ENCODE data around the gene TBC1D16. TPM values are rescaled to one million over a fixed set of nuclear protein-coding genes. Genes with fewer than 3 reads are reported as not detected.

The TBC1D16 gene
- total RNA-seq, 1 experiment from 2014 or later: 55.4 TPM

DNA sequence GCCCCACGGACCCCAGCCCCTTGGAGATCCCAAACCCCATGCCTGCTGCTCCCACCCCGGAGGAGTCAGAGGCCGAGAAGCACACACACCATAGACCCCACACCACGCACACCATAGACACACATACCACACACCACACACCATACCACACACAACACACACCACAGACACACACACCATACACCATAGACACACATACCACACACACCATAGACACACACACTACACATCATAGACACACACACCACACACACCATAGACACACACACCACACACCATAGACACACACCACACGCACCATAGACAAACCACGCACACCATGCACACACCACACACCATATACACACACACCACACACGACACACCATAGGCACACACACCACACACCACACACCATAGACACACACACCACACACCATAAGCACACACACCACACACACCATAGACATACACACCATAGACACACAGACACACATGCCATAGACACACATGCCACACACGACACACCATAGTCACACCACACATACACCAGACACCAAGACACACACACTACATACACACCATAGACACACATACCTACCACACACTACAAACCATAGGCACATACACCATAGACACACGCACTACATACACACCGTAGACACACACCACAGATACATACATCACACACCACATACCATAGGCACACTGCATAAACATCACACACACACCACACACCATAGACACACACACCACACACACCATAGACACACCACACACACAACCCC lies 11.3 kb downstream of the TBC1D16 start:
- ChIA-PET CTCF (no interaction called here), POLR2A (no interaction called here)
- H3K4me1 ChIP-seq: peaks cover 4% of the 10 kb centered on the region; the same call in 1 of the 2 replicates
- H3K9me3 ChIP-seq: no peaks in the 10 kb centered on the region
- BruUV-seq (replicated peaks): no TSS peak
- TF ChIP-seq, protein P1, sequence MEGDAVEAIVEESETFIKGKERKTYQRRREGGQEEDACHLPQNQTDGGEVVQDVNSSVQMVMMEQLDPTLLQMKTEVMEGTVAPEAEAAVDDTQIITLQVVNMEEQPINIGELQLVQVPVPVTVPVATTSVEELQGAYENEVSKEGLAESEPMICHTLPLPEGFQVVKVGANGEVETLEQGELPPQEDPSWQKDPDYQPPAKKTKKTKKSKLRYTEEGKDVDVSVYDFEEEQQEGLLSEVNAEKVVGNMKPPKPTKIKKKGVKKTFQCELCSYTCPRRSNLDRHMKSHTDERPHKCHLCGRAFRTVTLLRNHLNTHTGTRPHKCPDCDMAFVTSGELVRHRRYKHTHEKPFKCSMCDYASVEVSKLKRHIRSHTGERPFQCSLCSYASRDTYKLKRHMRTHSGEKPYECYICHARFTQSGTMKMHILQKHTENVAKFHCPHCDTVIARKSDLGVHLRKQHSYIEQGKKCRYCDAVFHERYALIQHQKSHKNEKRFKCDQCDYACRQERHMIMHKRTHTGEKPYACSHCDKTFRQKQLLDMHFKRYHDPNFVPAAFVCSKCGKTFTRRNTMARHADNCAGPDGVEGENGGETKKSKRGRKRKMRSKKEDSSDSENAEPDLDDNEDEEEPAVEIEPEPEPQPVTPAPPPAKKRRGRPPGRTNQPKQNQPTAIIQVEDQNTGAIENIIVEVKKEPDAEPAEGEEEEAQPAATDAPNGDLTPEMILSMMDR (IDR thresholded peaks at IDR 0.05; ENCODE audit: insufficient read depth in 1 of 2, low read depth in 1 of 2, low read length in 1 of 2, severe bottlenecking in 1 of 2, unreplicated experiment in 1 of 2): no peak
- H3K36me3 ChIP-seq (ENCODE audit: control insufficient read depth, insufficient read depth, low read length): no peaks in the 10 kb centered on the region
- H3K27ac Mint-ChIP-seq (ENCODE audit: unreplicated experiment): no peak overlapping the region
- H3K27me3 ChIP-seq (replicated peaks; ENCODE audit: control insufficient read depth, insufficient read depth, low read length): no peaks in the 10 kb centered on the region
- no peaks in the 10 kb centered on the region for H3K36me3 Mint-ChIP-seq (ENCODE audit: insufficient read depth, unreplicated experiment)
- intact Hi-C loops (cut with micrococcal nuclease; ENCODE audit: unreplicated experiment): no loop called here
- H3K4me3 Mint-ChIP-seq (ENCODE audit: unreplicated experiment): no peak overlapping the region
- peaks cover 3% of the 10 kb centered on the region for H3K4me1 Mint-ChIP-seq (ENCODE audit: low read depth, unreplicated experiment)
- no peaks in the 10 kb centered on the region for H3K27me3 Mint-ChIP-seq (ENCODE audit: insufficient read depth, unreplicated experiment)
- no peak overlapping the region for H3K4me3 ChIP-seq (ENCODE audit: low read depth, low read length)
- no peak for DNase-seq
- no peaks in the 10 kb centered on the region for H3K9me3 Mint-ChIP-seq (ENCODE audit: unreplicated experiment)

DNA sequence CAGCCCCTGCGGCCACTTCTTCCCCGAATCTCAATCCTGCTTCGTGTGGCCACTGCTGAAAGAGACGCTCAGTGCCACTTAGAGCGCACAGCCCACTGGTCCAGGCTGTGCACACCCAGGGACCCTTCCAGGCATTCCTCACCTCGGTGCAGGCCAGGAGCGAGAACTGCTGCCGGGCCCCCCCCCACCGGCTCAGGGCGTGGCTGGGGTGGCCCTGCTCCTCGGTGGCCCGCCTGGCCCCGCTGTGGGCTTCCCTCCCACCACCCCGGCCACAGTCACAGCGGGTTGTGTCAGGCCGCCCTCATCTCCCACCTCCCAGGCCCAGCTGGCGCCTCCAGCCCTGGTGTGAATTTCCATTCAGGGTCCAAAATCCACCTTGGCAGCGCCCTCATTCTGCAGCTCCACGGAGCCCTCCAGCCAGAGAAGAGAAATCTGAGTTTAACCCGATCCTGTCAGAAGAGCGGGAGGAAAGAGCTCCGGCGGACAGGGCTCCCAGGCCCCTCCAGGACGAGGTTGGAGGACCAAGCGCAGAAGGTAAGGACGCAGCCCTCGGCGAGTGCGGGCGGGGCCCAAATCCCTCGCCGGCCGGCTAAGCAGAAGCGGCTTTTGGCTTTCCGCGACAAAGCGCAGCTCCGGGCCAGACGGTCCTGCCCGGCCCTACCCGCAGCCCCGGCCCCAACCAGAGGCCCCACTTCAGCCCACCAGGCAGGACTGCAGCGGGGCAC lies 12.0 kb downstream of the TBC1D16 start:
- Histone ChIP-seq H3K4me3 (ENCODE audit: low read depth, low read length) (no peak overlapping the region), H3K27me3 (replicated peaks; ENCODE audit: control insufficient read depth, insufficient read depth, low read length) (no peaks in the 10 kb centered on the region), H3K9me3 (no peaks in the 10 kb centered on the region), H3K4me1 (peaks cover 10% of the 10 kb centered on the region; the same call in 1 of the 2 replicates), H3K36me3 (ENCODE audit: control insufficient read depth, insufficient read depth, low read length) (no peaks in the 10 kb centered on the region)
- BruUV-seq (replicated peaks): no TSS peak
- TF ChIP-seq, protein P1 (IDR thresholded peaks at IDR 0.05; ENCODE audit: insufficient read depth in 1 of 2, low read depth in 1 of 2, low read length in 1 of 2, severe bottlenecking in 1 of 2, unreplicated experiment in 1 of 2): no peak
- no peaks in the 10 kb centered on the region for H3K9me3 Mint-ChIP-seq (ENCODE audit: unreplicated experiment)
- H3K4me3 Mint-ChIP-seq (ENCODE audit: unreplicated experiment): no peak overlapping the region
- DNase-seq: no peak
- ChIA-PET POLR2A (no interaction called here), CTCF (no interaction called here)
- H3K27ac Mint-ChIP-seq (ENCODE audit: unreplicated experiment): no peak overlapping the region
- intact Hi-C loops (cut with micrococcal nuclease; ENCODE audit: unreplicated experiment): no loop called here
- no peaks in the 10 kb centered on the region for H3K27me3 Mint-ChIP-seq (ENCODE audit: insufficient read depth, unreplicated experiment)
- H3K4me1 Mint-ChIP-seq (ENCODE audit: low read depth, unreplicated experiment): peaks cover 8% of the 10 kb centered on the region
- H3K36me3 Mint-ChIP-seq (ENCODE audit: insufficient read depth, unreplicated experiment): no peaks in the 10 kb centered on the region

DNA sequence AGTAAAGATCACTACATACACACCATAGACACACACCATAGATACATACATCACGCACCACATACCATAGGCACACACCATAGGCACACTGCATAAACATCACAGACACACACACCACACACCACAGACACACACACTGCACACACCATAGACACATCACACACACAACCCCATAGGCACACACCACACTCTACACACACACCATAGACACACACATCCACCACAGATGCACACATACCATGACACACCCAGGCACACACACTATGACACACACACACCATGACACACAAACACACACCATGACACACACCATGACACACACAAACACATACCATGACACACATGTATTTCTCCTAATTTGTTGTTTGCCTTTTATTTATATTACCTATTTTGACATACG lies 14.1 kb downstream of the TBC1D16 start:
- no peaks in the 10 kb centered on the region for H3K9me3 Mint-ChIP-seq (ENCODE audit: unreplicated experiment)
- TF ChIP-seq, protein P1 (IDR thresholded peaks at IDR 0.05; ENCODE audit: insufficient read depth in 1 of 2, low read depth in 1 of 2, low read length in 1 of 2, severe bottlenecking in 1 of 2, unreplicated experiment in 1 of 2): no peak
- ChIA-PET CTCF (no interaction called here), POLR2A (no interaction called here)
- H3K4me3 Mint-ChIP-seq (ENCODE audit: unreplicated experiment): no peak overlapping the region
- Histone ChIP-seq H3K9me3 (no peaks in the 10 kb centered on the region), H3K36me3 (ENCODE audit: control insufficient read depth, insufficient read depth, low read length) (no peaks in the 10 kb centered on the region), H3K27me3 (replicated peaks; ENCODE audit: control insufficient read depth, insufficient read depth, low read length) (no peaks in the 10 kb centered on the region), H3K4me1 (peaks cover 10% of the 10 kb centered on the region; the same call in 1 of the 2 replicates), H3K4me3 (ENCODE audit: low read depth, low read length) (no peak overlapping the region)
- no peaks in the 10 kb centered on the region for H3K36me3 Mint-ChIP-seq (ENCODE audit: insufficient read depth, unreplicated experiment)
- no peaks in the 10 kb centered on the region for H3K27me3 Mint-ChIP-seq (ENCODE audit: insufficient read depth, unreplicated experiment)
- no peak overlapping the region for H3K27ac Mint-ChIP-seq (ENCODE audit: unreplicated experiment)
- no TSS peak for BruUV-seq (replicated peaks)
- peaks cover 8% of the 10 kb centered on the region for H3K4me1 Mint-ChIP-seq (ENCODE audit: low read depth, unreplicated experiment)
- no peak for DNase-seq
- intact Hi-C loops (cut with micrococcal nuclease; ENCODE audit: unreplicated experiment): no loop called here
